A549 (cell line): ENCODE measurements around the gene PCNX2. TPM values are rescaled to one million over a fixed set of nuclear protein-coding genes. Genes with fewer than 3 reads are reported as not detected.

ENCODE experiments used
- ATAC-seq, 2 experiments: fragments of 200-7000 bp in 1 of 2; fragments of >200 bp in 1 of 2; cut with Nextera tagmentation in 1 of 2; cut with Tn5 transposase in 1 of 2; 3 replicates each; pipeline versions ENCODE4 v1.8.0 to v1.9.1; 2018 to 2020; ENCODE audit warnings: mild to moderate bottlenecking in 1 of 2, moderate library complexity in 1 of 2
- CTCF ChIA-PET: fragments of 300-600 bp; sonication (Branson Sonifier 250); formaldehyde crosslinking; extraction: SDS; loops from one replicate; lab custom pipeline; 2021; ENCODE audit warnings: antibody characterized with exemption, inconsistent platforms; lab: Yijun Ruan, JAX
- POLR2A ChIA-PET: fragments of 350-600 bp; formaldehyde crosslinking; extraction: SDS; loops from one replicate; lab custom pipeline; 2021; ENCODE audit warnings: antibody characterized with exemption, inconsistent platforms; lab: Yijun Ruan, JAX
- DNase-seq, 2 experiments: peaks; one replicate each; pipeline versions ENCODE4 v3.0.0 to v3.0.0-alpha.2; 2011 to 2016; ENCODE audit warnings: low read depth in 1 of 2, low spot score in 1 of 2
- FAIRE-seq: peaks from 2 replicates; lab custom pipeline; 2011; peaks lifted over from hg19 to GRCh38; lab: Jason Lieb, UNC
- H3K27ac ChIP-seq, 2 experiments: fragments of >200 bp; sonication (Bioruptor Twin); formaldehyde crosslinking; 3 replicates each; pipeline ENCODE4 v1.5.1; 2016 to 2017
- H3K4me1 ChIP-seq: fragments of >200 bp; sonication (Bioruptor Twin); formaldehyde crosslinking; 3 replicates; pipeline ENCODE4 v1.6.1; 2016
- H3K4me2 ChIP-seq: fragments of >200 bp; sonication (Bioruptor Twin); formaldehyde crosslinking; 3 replicates; pipeline ENCODE4 v1.6.1; 2016
- H3K4me3 ChIP-seq: fragments of >200 bp; sonication (Bioruptor Twin); formaldehyde crosslinking; 3 replicates; pipeline ENCODE4 v1.5.1; 2016
- H3K9me3 ChIP-seq: fragments of >200 bp; sonication (Bioruptor Twin); formaldehyde crosslinking; 3 replicates; pipeline ENCODE4 v1.6.1; 2016
- ATOH8 ChIP-seq: fragments of 250-450 bp; sonication (Bioruptor Pico); IDR thresholded peaks from 2 replicates; pipeline ENCODE4 v1.5.0; 2020; ENCODE audit warnings: low read depth, mild to moderate bottlenecking, moderate library complexity
- BCL3 ChIP-seq: fragments of >200 bp; sonication (Bioruptor Twin); formaldehyde crosslinking; IDR thresholded peaks from 3 replicates; pipeline ENCODE4 v1.6.1; 2016
- CBX2 ChIP-seq: fragments of 200-600 bp; sonication (generic); IDR thresholded peaks from 2 replicates; pipeline ENCODE4 v1.6.1; 2016; ENCODE audit warnings: low read depth, mild to moderate bottlenecking, borderline replicate concordance
- CBX8 ChIP-seq: fragments of 200-600 bp; sonication (generic); IDR thresholded peaks from 2 replicates; pipeline ENCODE4 v1.6.1; 2016
- ELK1 ChIP-seq: fragments of 150-350 bp; IDR thresholded peaks from 2 replicates; pipeline ENCODE4 v1.6.1; 2014; ENCODE audit warnings: low read depth, mild to moderate bottlenecking, low read length
- EP300 ChIP-seq, 2 experiments: fragments of >200 bp; sonication (Bioruptor Twin); formaldehyde crosslinking; IDR thresholded peaks; 2 replicates in 1 of 2; 3 replicates in 1 of 2; pipeline ENCODE4 v1.6.1; 2016 to 2017
- ESRRA ChIP-seq: fragments of 150-350 bp; IDR thresholded peaks from 2 replicates; pipeline ENCODE4 v1.6.1; 2014; ENCODE audit warnings: mild to moderate bottlenecking, low read length, borderline replicate concordance
- FOSB ChIP-seq: fragments of 250-450 bp; sonication (Bioruptor Pico); IDR thresholded peaks from 2 replicates; pipeline ENCODE4 v1.5.0; 2020; ENCODE audit warnings: mild to moderate bottlenecking, moderate library complexity
- FOSL2 ChIP-seq, 2 experiments: fragments of 450-650 bp in 1 of 2; fragments of >200 bp in 1 of 2; sonication (Bioruptor Twin) in 1 of 2; formaldehyde crosslinking; IDR thresholded peaks; 2 replicates each; pipeline versions ENCODE4 v1.5.0 to v1.6.1; 2016 to 2020; ENCODE audit warnings: mild to moderate bottlenecking in 1 of 2, moderate library complexity in 1 of 2
- FOXS1 ChIP-seq: fragments of 250-450 bp; sonication (Bioruptor Pico); IDR thresholded peaks from 2 replicates; pipeline ENCODE4 v1.5.0; 2020; ENCODE audit warnings: mild to moderate bottlenecking, moderate library complexity
- GATA3 ChIP-seq: IDR thresholded peaks from 2 replicates; pipeline ENCODE4 v1.6.1; 2012; ENCODE audit warnings: borderline replicate concordance
- HDAC2 ChIP-seq: fragments of 200-600 bp; sonication (generic); IDR thresholded peaks from 2 replicates; pipeline ENCODE4 v1.6.1; 2016
- HES2 ChIP-seq: fragments of >200 bp; sonication (Bioruptor Twin); formaldehyde crosslinking; IDR thresholded peaks from 2 replicates; pipeline ENCODE4 v1.6.1; 2016
- HOXB13 ChIP-seq: fragments of 250-450 bp; sonication (Bioruptor Pico); IDR thresholded peaks from 2 replicates; pipeline ENCODE4 v1.5.0; 2020; ENCODE audit warnings: low read depth, mild to moderate bottlenecking, moderate library complexity
- HOXB5 ChIP-seq: fragments of 250-450 bp; sonication (Bioruptor Pico); IDR thresholded peaks from 2 replicates; pipeline ENCODE4 v1.5.0; 2020; ENCODE audit warnings: mild to moderate bottlenecking, moderate library complexity
- JUN ChIP-seq, 2 experiments: fragments of >200 bp; sonication (Bioruptor Twin); formaldehyde crosslinking; IDR thresholded peaks; 2 replicates in 1 of 2; 3 replicates in 1 of 2; pipeline ENCODE4 v1.6.1; 2016 to 2017
- KDM1A ChIP-seq: fragments of 200-600 bp; sonication (generic); IDR thresholded peaks from 2 replicates; pipeline ENCODE4 v1.6.1; 2016; ENCODE audit warnings: low read depth, mild to moderate bottlenecking
- MYC ChIP-seq: IDR thresholded peaks from 2 replicates; pipeline ENCODE4 v1.6.1; 2012; ENCODE audit warnings: mild to moderate bottlenecking, inconsistent platforms, low read length, improper control_type of control experiment, borderline replicate concordance
- NFE2L2 ChIP-seq: fragments of 150-350 bp; conservative IDR thresholded peaks from 2 replicates; pipeline ENCODE4 v1.6.1; 2014; ENCODE audit warnings: low read length
- POLR2A ChIP-seq: IDR thresholded peaks from 2 replicates; pipeline ENCODE4 v1.6.1; 2012; ENCODE audit warnings: mild to moderate bottlenecking, low read length
- POLR2AphosphoS2 ChIP-seq: conservative IDR thresholded peaks from 2 replicates; pipeline ENCODE4 v1.6.1; 2012; ENCODE audit warnings: low read length, improper control_type of control experiment, inconsistent platforms
- RAD21 ChIP-seq, 2 experiments: fragments of >200 bp in 1 of 2; sonication (Bioruptor Twin) in 1 of 2; formaldehyde crosslinking in 1 of 2; IDR thresholded peaks in 1 of 2; conservative IDR thresholded peaks in 1 of 2; 2 replicates in 1 of 2; 3 replicates in 1 of 2; pipeline ENCODE4 v1.6.1; 2012 to 2018; ENCODE audit warnings: inconsistent platforms in 1 of 2
- RARB ChIP-seq: fragments of 250-450 bp; sonication (Bioruptor Pico); IDR thresholded peaks from 2 replicates; pipeline ENCODE4 v1.8.0; 2021; ENCODE audit warnings: mild to moderate bottlenecking, moderate library complexity
- RNF2 ChIP-seq: fragments of 200-600 bp; sonication (generic); IDR thresholded peaks from 2 replicates; pipeline ENCODE4 v1.6.1; 2016; ENCODE audit warnings: low read depth, mild to moderate bottlenecking, antibody characterized with exemption, moderate library complexity, borderline replicate concordance
- SMC3 ChIP-seq: fragments of >200 bp; sonication (Bioruptor Twin); formaldehyde crosslinking; IDR thresholded peaks from 3 replicates; pipeline ENCODE4 v1.6.1; 2018; ENCODE audit warnings: inconsistent platforms
- TP53 ChIP-seq: fragments of 250-450 bp; sonication (Bioruptor Pico); IDR thresholded peaks from 2 replicates; pipeline ENCODE4 v1.5.0; 2021; ENCODE audit warnings: mild to moderate bottlenecking, moderate library complexity
- ZFP36 ChIP-seq: fragments of 450-650 bp; IDR thresholded peaks from 2 replicates; pipeline ENCODE4 v1.6.1; 2014; ENCODE audit warnings: borderline replicate concordance; ENCODE audit not compliant: partially characterized antibody
- WGBS: methylation state at CpG from one replicate; pipeline ENCODE4 v1.1.6; 2017; ENCODE audit errors: missing lambda C conversion rate; 5-methylcytosine and 5-hydroxymethylcytosine counted together
- polyA plus RNA-seq, 4 experiments: library from polyadenylated mRNA; depleted of rRNA in 3 of 4; stranded (reverse); fragments of >200 nt; fragmentation: RNase III in 1 of 4; extraction: RNeasy Plus Mini Kit Qiagen cat#74134 plus additional on column Dnase treatment in 1 of 4; gene quantifications; 2 replicates in 3 of 4; 3 replicates in 1 of 4; pipeline ENCODE4 v1.2.3, GENCODE V29; 2011 to 2017
- TF ChIP-seq, protein P1 (sequence below): fragments of >200 bp; sonication (Bioruptor Twin); formaldehyde crosslinking; IDR thresholded peaks from 3 replicates; pipeline ENCODE4 v1.5.1; 2016
- TF ChIP-seq, protein P2 (sequence below): IDR thresholded peaks from 2 replicates; pipeline ENCODE4 v1.6.1; 2012; ENCODE audit warnings: low read depth, borderline replicate concordance
- TF ChIP-seq, protein P3 (sequence below): IDR thresholded peaks from 2 replicates; pipeline ENCODE4 v1.6.1; 2012

PCNX2 gene
- polyA plus RNA-seq, 2 of the 4 experiments (the other 2 are of a cell fraction), result 8.8 to 27.2 TPM

GRCh38 chr1:233168384-233168783 lies 127.1 kb downstream of the PCNX2 start:
- Histone ChIP-seq H3K4me1 (no peaks in the 10 kb centered on the region), H3K4me2 (no peak overlapping the region), H3K27ac (no peak overlapping the region), H3K4me3 (no peak overlapping the region), H3K9me3 (peaks cover 31% of the 10 kb centered on the region)
- FAIRE-seq (no peak), DNase-seq (peak in 1 of 2 experiments; percentile 5), ATAC-seq (no peak)
- TF ChIP-seq HOXB13 (no peak), ESRRA (no peak), GATA3 (no peak), ZFP36 (no peak), RAD21 (conservative IDR thresholded peaks at IDR 0.05 in 1 of 2, IDR thresholded peaks at IDR 0.05 in 1 of 2) (no peak), POLR2AphosphoS2 (no peak), POLR2A (no peak), NFE2L2 (no peak), HOXB5 (CRISPR knock-in tag) (no peak), JUN (IDR thresholded peaks at IDR 0.05) (no peak), ELK1 (no peak), HES2 (no peak), TP53 (CRISPR knock-in tag) (no peak), HDAC2 (no peak), KDM1A (no peak), SMC3 (no peak), FOSL2 (IDR thresholded peaks at IDR 0.05) (no peak), FOSL2 (CRISPR knock-in tag; IDR thresholded peaks at IDR 0.05) (no peak), BCL3 (no peak)
- TF ChIP-seq, protein P1, sequence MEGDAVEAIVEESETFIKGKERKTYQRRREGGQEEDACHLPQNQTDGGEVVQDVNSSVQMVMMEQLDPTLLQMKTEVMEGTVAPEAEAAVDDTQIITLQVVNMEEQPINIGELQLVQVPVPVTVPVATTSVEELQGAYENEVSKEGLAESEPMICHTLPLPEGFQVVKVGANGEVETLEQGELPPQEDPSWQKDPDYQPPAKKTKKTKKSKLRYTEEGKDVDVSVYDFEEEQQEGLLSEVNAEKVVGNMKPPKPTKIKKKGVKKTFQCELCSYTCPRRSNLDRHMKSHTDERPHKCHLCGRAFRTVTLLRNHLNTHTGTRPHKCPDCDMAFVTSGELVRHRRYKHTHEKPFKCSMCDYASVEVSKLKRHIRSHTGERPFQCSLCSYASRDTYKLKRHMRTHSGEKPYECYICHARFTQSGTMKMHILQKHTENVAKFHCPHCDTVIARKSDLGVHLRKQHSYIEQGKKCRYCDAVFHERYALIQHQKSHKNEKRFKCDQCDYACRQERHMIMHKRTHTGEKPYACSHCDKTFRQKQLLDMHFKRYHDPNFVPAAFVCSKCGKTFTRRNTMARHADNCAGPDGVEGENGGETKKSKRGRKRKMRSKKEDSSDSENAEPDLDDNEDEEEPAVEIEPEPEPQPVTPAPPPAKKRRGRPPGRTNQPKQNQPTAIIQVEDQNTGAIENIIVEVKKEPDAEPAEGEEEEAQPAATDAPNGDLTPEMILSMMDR, result no peak
- TF ChIP-seq, protein P2, sequence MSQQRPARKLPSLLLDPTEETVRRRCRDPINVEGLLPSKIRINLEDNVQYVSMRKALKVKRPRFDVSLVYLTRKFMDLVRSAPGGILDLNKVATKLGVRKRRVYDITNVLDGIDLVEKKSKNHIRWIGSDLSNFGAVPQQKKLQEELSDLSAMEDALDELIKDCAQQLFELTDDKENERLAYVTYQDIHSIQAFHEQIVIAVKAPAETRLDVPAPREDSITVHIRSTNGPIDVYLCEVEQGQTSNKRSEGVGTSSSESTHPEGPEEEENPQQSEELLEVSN, result no peak
- WGBS, result 78% methylated on average over 1 of the region's 1 CpG
- ChIA-PET POLR2A (no interaction called here), CTCF (no interaction called here)

DNA sequence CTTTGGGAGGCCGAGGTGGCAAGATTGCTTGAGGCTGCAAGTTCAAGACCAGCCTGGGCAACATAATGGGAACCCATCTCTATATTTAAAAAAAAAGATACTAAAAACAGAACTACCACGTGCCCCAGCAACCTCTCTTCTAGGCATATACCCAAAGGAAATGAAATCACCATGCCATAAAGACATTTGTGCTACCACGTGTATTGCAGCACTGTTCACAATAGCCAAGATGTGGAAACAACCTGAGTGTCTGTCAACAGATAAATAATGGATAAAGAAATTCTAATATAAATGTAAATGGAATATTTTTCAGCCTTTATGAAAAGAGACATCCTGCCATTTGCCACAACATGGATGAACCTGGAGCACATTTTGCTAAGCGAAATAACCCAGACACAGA lies 128.6 kb downstream of the PCNX2 start:
- peaks cover 24% of the 10 kb centered on the region for H3K9me3 ChIP-seq
- H3K4me1 ChIP-seq, result no peaks in the 10 kb centered on the region
- FAIRE-seq, result no peak
- H3K4me2 ChIP-seq, result no peak overlapping the region
- POLR2A ChIA-PET, result no interaction called here
- CTCF ChIA-PET, result no interaction called here
- ATAC-seq, result no peak
- no peak overlapping the region for H3K4me3 ChIP-seq
- H3K27ac ChIP-seq, result no peak overlapping the region
- 94% methylated on average over 4 of the region's 4 CpGs for WGBS
- no peak for DNase-seq
- TF ChIP-seq HOXB13 (no peak), RNF2 (no peak), JUN (IDR thresholded peaks at IDR 0.05) (no peak), CBX2 (no peak), FOSB (no peak), ELK1 (no peak), HES2 (no peak), CBX8 (no peak), HOXB5 (CRISPR knock-in tag) (no peak), ESRRA (no peak), ATOH8 (no peak), KDM1A (no peak), POLR2A (no peak), MYC (no peak), FOXS1 (CRISPR knock-in tag) (no peak), EP300 (IDR thresholded peaks at IDR 0.05) (no peak), RARB (CRISPR knock-in tag) (no peak)
- TF ChIP-seq, protein P3, sequence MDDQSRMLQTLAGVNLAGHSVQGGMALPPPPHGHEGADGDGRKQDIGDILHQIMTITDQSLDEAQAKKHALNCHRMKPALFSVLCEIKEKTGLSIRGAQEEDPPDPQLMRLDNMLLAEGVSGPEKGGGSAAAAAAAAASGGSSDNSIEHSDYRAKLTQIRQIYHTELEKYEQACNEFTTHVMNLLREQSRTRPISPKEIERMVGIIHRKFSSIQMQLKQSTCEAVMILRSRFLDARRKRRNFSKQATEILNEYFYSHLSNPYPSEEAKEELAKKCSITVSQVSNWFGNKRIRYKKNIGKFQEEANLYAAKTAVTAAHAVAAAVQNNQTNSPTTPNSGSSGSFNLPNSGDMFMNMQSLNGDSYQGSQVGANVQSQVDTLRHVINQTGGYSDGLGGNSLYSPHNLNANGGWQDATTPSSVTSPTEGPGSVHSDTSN, result no peak
